Astrocyte of the cerebellum (primary cell): ENCODE results near the gene AK4.
"Not testable (repeated sequence)": the region's sequence is repeated elsewhere in the genome, so short reads cannot be mapped to it uniquely, and the experiment has no call there.

Experiments
- DNase-seq: peaks from one replicate; pipeline ENCODE4 v3.0.0-alpha.2; 2011; ENCODE audit warnings: low read depth
- H3K4me3 ChIP-seq: 2 replicates; pipeline ENCODE4 v1.5.1; 2011; ENCODE audit warnings: mild to moderate bottlenecking, low read depth, low read length, moderate library complexity
- CTCF ChIP-seq: IDR thresholded peaks from 2 replicates; pipeline ENCODE4 v1.5.1; 2012; ENCODE audit warnings: low read length, low read depth, moderate library complexity, mild to moderate bottlenecking; ENCODE audit errors: missing control alignments
- in situ Hi-C: cut with HindIII; loops from 2 replicates; pipeline ENCODE4 v1.10.0; 2017; ENCODE audit warnings: low sequenced_read_pairs

AK4 gene

DNA sequence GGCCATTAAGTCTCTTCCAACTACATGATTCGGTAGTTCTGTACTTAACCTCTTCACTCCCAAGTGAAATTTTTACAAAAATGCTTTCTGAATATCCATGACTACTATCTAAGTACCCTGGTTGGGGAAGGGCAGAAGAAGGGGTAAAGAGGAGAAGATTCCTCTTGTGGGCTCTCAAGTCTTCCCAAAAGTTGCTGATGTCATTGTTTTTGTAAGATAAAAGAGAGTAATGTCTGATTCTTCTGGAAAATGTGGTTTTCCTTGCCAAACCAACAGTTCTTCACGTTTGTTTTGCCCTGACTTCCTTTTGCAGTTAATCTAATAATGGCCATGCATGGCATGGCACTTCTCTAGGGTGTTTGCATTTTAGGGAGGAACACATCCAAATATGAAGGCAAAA is 34.7 kb upstream of the AK4 start:
- no peak for DNase-seq
- TF ChIP-seq CTCF: no peak
- in situ Hi-C loops: no loop called here
- no peak overlapping the region for H3K4me3 ChIP-seq

DNA sequence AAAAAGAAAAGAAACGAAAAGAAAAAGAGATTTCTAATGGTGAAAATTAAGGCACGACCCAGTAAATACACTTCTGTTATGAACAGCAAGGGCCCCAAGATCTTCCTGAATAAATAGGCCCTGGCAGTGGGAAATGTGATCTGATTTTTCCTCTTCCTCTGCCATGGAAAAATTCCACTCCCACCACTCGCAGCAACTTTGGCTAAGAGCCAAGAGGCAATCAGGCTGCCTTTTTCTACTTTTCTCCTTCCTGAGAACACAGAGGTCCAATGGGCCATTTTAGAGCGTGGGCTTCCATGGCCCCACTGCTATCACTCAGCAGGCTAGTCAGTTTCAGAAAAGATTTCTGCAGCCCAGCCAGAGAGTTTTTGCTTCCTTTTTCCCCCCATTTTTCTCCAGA is 33.7 kb upstream of the AK4 start:
- TF ChIP-seq CTCF: no peak
- peak; percentile 6 for DNase-seq
- in situ Hi-C loops: no loop called here
- H3K4me3 ChIP-seq: no peak overlapping the region

DNA sequence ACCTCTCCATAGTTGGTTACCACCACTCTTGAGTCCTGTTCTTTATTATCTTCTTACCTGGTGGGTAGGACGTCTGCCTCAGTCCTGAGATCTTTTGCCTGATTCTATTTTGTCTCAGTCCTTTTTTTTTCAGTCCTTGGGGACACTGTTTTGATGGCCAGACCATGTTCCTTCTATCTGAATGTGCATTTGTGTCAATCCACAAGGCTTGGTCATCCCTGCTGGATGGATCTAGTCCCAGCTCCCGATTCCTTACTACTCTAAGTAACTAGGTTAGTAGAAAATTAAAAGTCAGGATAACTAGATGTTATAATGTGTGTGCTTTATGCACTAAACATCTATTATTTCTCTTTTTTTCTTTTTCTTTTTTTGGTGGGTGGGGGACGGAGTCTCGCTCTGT is 28.1 kb upstream of the AK4 start:
- no peak overlapping the region for H3K4me3 ChIP-seq
- no peak for DNase-seq
- in situ Hi-C loops: no loop called here
- no peak for TF ChIP-seq CTCF

DNA sequence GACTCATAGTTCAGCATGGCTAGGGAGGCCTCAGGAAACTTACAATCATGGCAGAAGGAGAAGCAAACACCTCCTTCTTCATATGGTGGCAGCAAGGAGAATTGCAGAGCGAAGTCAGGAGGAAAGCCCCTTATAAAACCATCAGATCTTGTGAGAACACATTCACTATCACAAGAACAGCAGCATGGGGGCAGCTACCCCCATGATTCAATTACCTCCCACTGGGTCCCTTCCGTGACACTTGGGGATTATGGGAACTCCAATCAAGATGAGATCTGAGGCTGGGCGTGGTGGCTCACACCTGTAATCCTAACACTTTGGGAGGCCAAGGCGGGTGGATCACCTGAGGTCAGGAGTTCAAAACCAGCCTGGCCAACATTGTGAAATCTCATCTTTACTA is 18.9 kb upstream of the AK4 start:
- in situ Hi-C loops, H3K4me3 ChIP-seq: not testable (repeated sequence)

GRCh38 chr1:65138524-65138923 is 9.5 kb upstream of the AK4 start:
- no peak overlapping the region for H3K4me3 ChIP-seq
- DNase-seq: no peak
- no peak for TF ChIP-seq CTCF
- in situ Hi-C loops: no loop called here

More for the DNA sequence above, 18.9 kb upstream of the AK4 start:
- DNase-seq: not testable (repeated sequence)

GRCh38 chr1:65139793-65140192 is 8.2 kb upstream of the AK4 start:
- DNase-seq, H3K4me3 ChIP-seq, in situ Hi-C loops: not testable (repeated sequence)

DNA sequence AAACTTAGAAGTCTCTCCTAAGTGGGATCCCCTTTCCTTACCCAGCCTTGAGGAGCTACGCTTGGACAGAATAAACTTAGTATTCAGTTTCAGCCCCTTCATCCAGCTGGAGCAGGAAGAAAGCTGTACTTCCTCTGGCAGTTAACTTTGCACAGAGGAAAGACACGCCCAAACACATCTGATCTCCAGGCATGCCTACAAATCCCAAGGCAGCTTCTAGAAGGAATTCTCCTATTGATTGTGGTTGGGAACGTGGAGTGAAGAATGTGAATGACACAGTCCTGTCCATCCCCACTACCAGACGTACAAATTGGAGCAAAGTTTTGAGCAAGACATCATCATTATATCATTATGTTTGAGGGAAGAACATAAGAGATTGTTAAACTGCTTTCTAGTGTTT is 6.6 kb upstream of the AK4 start:
- no peak for DNase-seq
- no peak for TF ChIP-seq CTCF
- in situ Hi-C loops: no loop called here
- H3K4me3 ChIP-seq: no peak overlapping the region

DNA sequence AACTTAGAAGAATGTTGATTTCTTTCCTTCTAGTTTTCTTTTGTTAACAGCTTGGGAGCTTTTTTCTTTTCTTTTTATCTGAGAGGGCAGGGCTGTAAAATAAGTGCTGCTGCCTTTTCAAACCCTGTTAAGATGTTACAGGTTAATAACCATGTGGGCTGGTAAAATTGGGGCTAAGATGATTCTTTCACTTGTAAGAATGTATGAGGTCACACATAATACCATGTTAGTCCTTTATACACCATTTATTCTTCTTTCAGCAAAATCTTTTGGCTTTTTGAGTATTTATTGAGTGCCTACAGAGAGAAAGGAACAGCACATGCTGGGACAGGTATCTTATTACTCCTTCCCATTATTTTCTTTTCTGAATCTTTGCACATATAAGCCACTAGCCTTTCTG is 6.1 kb upstream of the AK4 start:
- no peak for TF ChIP-seq CTCF
- in situ Hi-C loops: no loop called here
- H3K4me3 ChIP-seq: no peak overlapping the region
- no peak for DNase-seq

GRCh38 chr1:65143112-65143658 is 4.8 kb upstream of the AK4 start:
- in situ Hi-C loops, H3K4me3 ChIP-seq, DNase-seq: not testable (repeated sequence)
